GM12878 (cell line): ENCODE measurements around the gene RASSF6. TPM values are rescaled to one million over a fixed set of nuclear protein-coding genes. Genes with fewer than 3 reads are reported as not detected.

Experiments
- ATAC-seq: fragments of 200-7000 bp; cut with Tn5 transposase; 3 replicates; pipeline ENCODE4 v1.9.1; 2020; ENCODE audit warnings: mild to moderate bottlenecking, moderate library complexity
- BruUV-seq: library from RNA; stranded (reverse); fragments of 400-500 nt; replicated peaks from 2 replicates; lab custom pipeline; 2021; lab: Mats Ljungman, UMichigan
- CTCF ChIA-PET: fragments of 300-600 bp; sonication (Branson Sonifier 250); formaldehyde crosslinking; extraction: SDS; loops from one replicate; lab custom pipeline; 2021; ENCODE audit warnings: inconsistent platforms; lab: Yijun Ruan, JAX
- POLR2A ChIA-PET: fragments of 350-600 bp; formaldehyde crosslinking; extraction: SDS; loops from one replicate; lab custom pipeline; 2021; ENCODE audit warnings: inconsistent platforms; lab: Charles Lee
- RAD21 ChIA-PET: fragments of 300-600 bp; sonication (Branson Sonifier 250); formaldehyde crosslinking; loops from one replicate; lab custom pipeline; 2023; ENCODE audit warnings: antibody characterized with exemption; ENCODE audit not compliant: unreplicated experiment; lab: Charles Lee
- SMC1A ChIA-PET: fragments of 300-600 bp; sonication (Branson Sonifier 250); formaldehyde crosslinking; loops from one replicate; lab custom pipeline; 2023; ENCODE audit not compliant: unreplicated experiment, uncharacterized antibody; lab: Charles Lee
- DNase-seq: peaks from one replicate; pipeline ENCODE4 v3.0.0-alpha.2; 2011; ENCODE audit warnings: low read depth, low spot score
- FAIRE-seq: peaks from 3 replicates; lab custom pipeline; 2011; peaks lifted over from hg19 to GRCh38; lab: Jason Lieb, UNC
- H2AFZ ChIP-seq: 2 replicates; pipeline ENCODE4 v1.6.0; 2011; ENCODE audit warnings: low read depth, low read length, control low read depth; ENCODE audit not compliant: control insufficient read depth
- H3K27ac ChIP-seq: 2 replicates; pipeline ENCODE4 v1.5.1; 2011; ENCODE audit warnings: control low read depth; ENCODE audit not compliant: control insufficient read depth, insufficient read depth
- H3K27me3 ChIP-seq, 2 experiments: replicated peaks in 1 of 2; 2 replicates each; pipeline versions ENCODE4 v1.6.0 to v1.6.1; 2011; ENCODE audit warnings: low read length in 1 of 2; ENCODE audit not compliant: control insufficient read depth in 2 of 2, insufficient read depth in 2 of 2
- H3K36me3 ChIP-seq, 2 experiments: 2 replicates each; pipeline ENCODE4 v1.5.1; 2011; ENCODE audit warnings: low read length in 1 of 2; ENCODE audit not compliant: control insufficient read depth in 2 of 2, insufficient read depth in 2 of 2
- H3K4me1 ChIP-seq: 2 replicates; pipeline ENCODE4 v1.6.1; 2011; ENCODE audit warnings: mild to moderate bottlenecking, low read length, moderate library complexity, mixed read lengths; ENCODE audit not compliant: control insufficient read depth, insufficient read depth
- H3K4me2 ChIP-seq: 2 replicates; pipeline ENCODE4 v1.6.0; 2011; ENCODE audit warnings: control low read depth; ENCODE audit not compliant: control insufficient read depth, insufficient read depth
- H3K4me3 ChIP-seq: fragments of 200-600 bp; sonication (generic); 2 replicates; pipeline ENCODE4 v1.5.1; 2016
- H3K79me2 ChIP-seq: 2 replicates; pipeline ENCODE4 v1.6.0; 2011; ENCODE audit warnings: low read length; ENCODE audit not compliant: control insufficient read depth, insufficient read depth
- H3K9ac ChIP-seq: 2 replicates; pipeline ENCODE4 v1.8.0; 2011; ENCODE audit warnings: low read length, control low read depth, mixed read lengths; ENCODE audit not compliant: control insufficient read depth, insufficient read depth
- H3K9me3 ChIP-seq: replicated peaks from 3 replicates; pipeline ENCODE4 v1.5.1; 2011; ENCODE audit warnings: mild to moderate bottlenecking, low read length; ENCODE audit not compliant: control insufficient read depth, insufficient read depth
- H4K20me1 ChIP-seq: 2 replicates; pipeline ENCODE4 v1.6.0; 2011; ENCODE audit not compliant: control insufficient read depth, insufficient read depth
- BHLHE40 ChIP-seq, 2 experiments: fragments of 450-650 bp in 1 of 2; IDR thresholded peaks; 2 replicates each; pipeline ENCODE4 v1.6.1; 2011 to 2017; ENCODE audit warnings: low read depth in 2 of 2, borderline replicate concordance in 1 of 2, improper control_type of control experiment in 1 of 2, low read length in 1 of 2, mild to moderate bottlenecking in 1 of 2
- BMI1 ChIP-seq: fragments of 450-650 bp; IDR thresholded peaks from 2 replicates; pipeline ENCODE4 v1.6.1; 2016; ENCODE audit warnings: mild to moderate bottlenecking, moderate library complexity, borderline replicate concordance
- CREB1 ChIP-seq: IDR thresholded peaks from 2 replicates; pipeline ENCODE4 v1.6.1; 2012; ENCODE audit warnings: low read depth, mild to moderate bottlenecking, inconsistent platforms
- FOXK2 ChIP-seq: fragments of 450-650 bp; IDR thresholded peaks from 2 replicates; pipeline ENCODE4 v1.6.1; 2017; ENCODE audit warnings: mild to moderate bottlenecking, moderate library complexity
- HDGF ChIP-seq: fragments of 450-650 bp; IDR thresholded peaks from 2 replicates; pipeline ENCODE4 v1.6.1; 2016; ENCODE audit warnings: antibody characterized with exemption
- IKZF1 ChIP-seq: fragments of 450-650 bp; conservative IDR thresholded peaks from 2 replicates; pipeline ENCODE4 v1.6.1; 2017; ENCODE audit warnings: antibody characterized with exemption, mild to moderate bottlenecking
- IRF4 ChIP-seq: IDR thresholded peaks from 2 replicates; pipeline ENCODE4 v1.6.1; 2011; ENCODE audit warnings: low read depth, low read length
- KLF5 ChIP-seq: fragments of 450-650 bp; IDR thresholded peaks from 2 replicates; pipeline ENCODE4 v1.6.1; 2014; ENCODE audit warnings: mild to moderate bottlenecking; ENCODE audit not compliant: partially characterized antibody
- MTA2 ChIP-seq: fragments of 450-650 bp; IDR thresholded peaks from 2 replicates; pipeline ENCODE4 v1.6.1; 2016; ENCODE audit warnings: low read depth, mild to moderate bottlenecking, moderate library complexity
- NR2F1 ChIP-seq: fragments of 450-650 bp; conservative IDR thresholded peaks from 2 replicates; pipeline ENCODE4 v1.6.1; 2017; ENCODE audit warnings: mild to moderate bottlenecking
- POLR2A ChIP-seq: IDR thresholded peaks from 2 replicates; pipeline ENCODE4 v1.6.1; 2011; ENCODE audit warnings: low read depth, mild to moderate bottlenecking, low read length
- RAD21 ChIP-seq: IDR thresholded peaks from 2 replicates; pipeline ENCODE4 v1.6.1; 2011; ENCODE audit warnings: mild to moderate bottlenecking, low read depth, low read length, moderate library complexity; ENCODE audit not compliant: insufficient read depth
- SP1 ChIP-seq: IDR thresholded peaks from one replicate; pipeline ENCODE4 v1.6.1; 2011; ENCODE audit warnings: low read depth, low read length
- SREBF2 ChIP-seq: IDR thresholded peaks from 2 replicates; pipeline ENCODE4 v1.6.1; 2012; ENCODE audit warnings: mild to moderate bottlenecking, low read length
- TCF12 ChIP-seq: IDR thresholded peaks from 2 replicates; pipeline ENCODE4 v1.6.1; 2011; ENCODE audit warnings: low read depth, mild to moderate bottlenecking, low read length
- ZNF274 ChIP-seq: IDR thresholded peaks from one replicate; pipeline ENCODE4 v1.8.0; 2011; ENCODE audit not compliant: insufficient read length, insufficient read depth
- WGBS: methylation state at CpG from one replicate; pipeline ENCODE4 v1.1.6; 2016; ENCODE audit warnings: low lambda C conversion rate; ENCODE audit not compliant: insufficient replicate concordance, insufficient coverage; ENCODE audit errors: missing lambda C conversion rate; 5-methylcytosine and 5-hydroxymethylcytosine counted together
- in situ Hi-C: fragments of 300-500 bp; cut with MboI; formaldehyde crosslinking; loops from 9 replicates; pipeline ENCODE4 v1.14.3; 2018; ENCODE audit warnings: mixed read lengths
- intact Hi-C: fragments of 100-400 bp; cut with micrococcal nuclease; formaldehyde crosslinking; loops from one replicate; pipeline ENCODE4 v1.14.2; 2022; ENCODE audit not compliant: unreplicated experiment
- polyA plus RNA-seq, 11 experiments: library from polyadenylated mRNA; depleted of rRNA in 4 of 11; unstranded in 6 of 11; stranded (reverse) in 5 of 11; fragments of >200 nt; fragmentation: Nextera tagmentation in 4 of 11; fragmentation: Illumina TruSeq in 1 of 11; extraction: Ambion mirVana in 4 of 11; extraction: Trizol in 1 of 11; gene quantifications; 1 replicate in 1 of 11; 2 replicates in 10 of 11; pipeline versions ENCODE4 v1.2.1 to v1.2.3, GENCODE V29; 2011 to 2016; ENCODE audit warnings: inconsistent platforms in 2 of 11, missing spikeins in 2 of 11, low read depth in 1 of 11
- total RNA-seq, 4 experiments: library from RNA; depleted of rRNA in 3 of 4; stranded (reverse); fragments of >200 nt in 3 of 4; fragmentation: Illumina TruSeq in 1 of 4; extraction: Trizol in 1 of 4; gene quantifications; 2 replicates each; pipeline versions ENCODE4 v1.2.1 to v1.2.3, GENCODE V29; 2013 to 2021
- TF ChIP-seq, protein P1 (sequence below): IDR thresholded peaks from 2 replicates; pipeline ENCODE4 v1.6.1; 2012; ENCODE audit warnings: low read depth, low read length, improper control_type of control experiment
- TF ChIP-seq, protein P2 (sequence below): fragments of 450-650 bp; IDR thresholded peaks from 2 replicates; pipeline ENCODE4 v1.6.1; 2017; ENCODE audit warnings: antibody characterized with exemption, mild to moderate bottlenecking, moderate library complexity

RASSF6 gene
- total and polyA plus RNA-seq, 10 of the 15 experiments (the other 5 are each of a cell fraction or from before 2014, with no cell fraction given) = 0.28 to 2.9 (median 0.54) TPM

DNA sequence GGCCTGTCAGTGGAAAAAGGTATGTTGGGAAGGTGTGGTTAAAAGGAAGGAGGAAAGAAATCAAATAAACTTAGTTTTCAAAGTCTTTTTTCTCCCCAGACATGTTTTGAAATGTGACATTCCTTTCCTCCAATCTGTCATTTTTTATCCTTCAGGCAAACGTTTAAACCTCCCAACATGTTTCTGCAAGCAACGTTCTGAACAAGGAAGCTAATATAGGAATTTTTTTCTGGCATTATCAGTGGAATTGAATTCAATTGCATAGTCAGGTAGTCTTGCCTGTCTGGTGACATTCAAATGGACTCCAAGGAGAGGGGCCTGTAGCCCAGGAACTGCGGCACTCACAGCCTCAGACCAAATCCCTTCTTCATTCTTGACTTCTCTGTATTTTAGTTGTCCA lies 30.0 kb upstream of the RASSF6 start:
- intact Hi-C loops = loop anchor here (5.0 kb wide), 1 partner anchor 203 kb away; no protein-coding TSS in a partner anchor

More for the DNA sequence above, 30.0 kb upstream of the RASSF6 start:
- ChIA-PET RAD21 (interaction anchor here (5.3 to 17.2 kb wide), 2 partner anchors 56 to 78 kb away, joined by 93 to 311 read pairs; no protein-coding TSS in a partner anchor), POLR2A (interaction anchor here (2.0 kb wide), 1 partner anchor 76 kb away, joined by 5 read pairs; no protein-coding TSS in a partner anchor), SMC1A (interaction anchor here (0.7 to 8.3 kb wide), 7 partner anchors 10 to 484 kb away, joined by 3 to 302 read pairs (median 8); no protein-coding TSS in a partner anchor)
- no TSS peak for BruUV-seq
- in situ Hi-C loops = loop anchor here (5.0 to 10.0 kb wide), 3 partner anchors 33 to 335 kb away; no protein-coding TSS in a partner anchor
- H3K9me3 ChIP-seq = no peaks in the 10 kb centered on the region; the same call in 2 of the 3 replicates
- no peaks in the 10 kb centered on the region for H3K36me3 ChIP-seq
- no peak for DNase-seq
- 45% methylated on average over 3 of the region's 3 CpGs for WGBS
- H3K27me3 ChIP-seq = no peaks in the 10 kb centered on the region
- H3K79me2 ChIP-seq = no peaks in the 10 kb centered on the region
- H3K4me3 ChIP-seq = no peak overlapping the region
- ATAC-seq = no peak
- no peak overlapping the region for H3K9ac ChIP-seq
- TF ChIP-seq IKZF1 (no peak), BHLHE40 (IDR thresholded peaks at IDR 0.05; ENCODE audit: borderline replicate concordance in 1 of 2, low read depth in 2 of 2, low read length in 1 of 2) (no peak), HDGF (no peak), RAD21 (no peak), POLR2A (no peak), FOXK2 (no peak), SREBF2 (no peak), CREB1 (no peak), TCF12 (no peak), IRF4 (no peak), ZNF274 (no peak), NR2F1 (no peak), KLF5 (no peak), SP1 (no peak), MTA2 (no peak), BMI1 (no peak)
- TF ChIP-seq, protein P1, sequence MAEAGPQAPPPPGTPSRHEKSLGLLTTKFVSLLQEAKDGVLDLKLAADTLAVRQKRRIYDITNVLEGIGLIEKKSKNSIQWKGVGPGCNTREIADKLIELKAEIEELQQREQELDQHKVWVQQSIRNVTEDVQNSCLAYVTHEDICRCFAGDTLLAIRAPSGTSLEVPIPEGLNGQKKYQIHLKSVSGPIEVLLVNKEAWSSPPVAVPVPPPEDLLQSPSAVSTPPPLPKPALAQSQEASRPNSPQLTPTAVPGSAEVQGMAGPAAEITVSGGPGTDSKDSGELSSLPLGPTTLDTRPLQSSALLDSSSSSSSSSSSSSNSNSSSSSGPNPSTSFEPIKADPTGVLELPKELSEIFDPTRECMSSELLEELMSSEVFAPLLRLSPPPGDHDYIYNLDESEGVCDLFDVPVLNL = no peak
- TF ChIP-seq, protein P2, sequence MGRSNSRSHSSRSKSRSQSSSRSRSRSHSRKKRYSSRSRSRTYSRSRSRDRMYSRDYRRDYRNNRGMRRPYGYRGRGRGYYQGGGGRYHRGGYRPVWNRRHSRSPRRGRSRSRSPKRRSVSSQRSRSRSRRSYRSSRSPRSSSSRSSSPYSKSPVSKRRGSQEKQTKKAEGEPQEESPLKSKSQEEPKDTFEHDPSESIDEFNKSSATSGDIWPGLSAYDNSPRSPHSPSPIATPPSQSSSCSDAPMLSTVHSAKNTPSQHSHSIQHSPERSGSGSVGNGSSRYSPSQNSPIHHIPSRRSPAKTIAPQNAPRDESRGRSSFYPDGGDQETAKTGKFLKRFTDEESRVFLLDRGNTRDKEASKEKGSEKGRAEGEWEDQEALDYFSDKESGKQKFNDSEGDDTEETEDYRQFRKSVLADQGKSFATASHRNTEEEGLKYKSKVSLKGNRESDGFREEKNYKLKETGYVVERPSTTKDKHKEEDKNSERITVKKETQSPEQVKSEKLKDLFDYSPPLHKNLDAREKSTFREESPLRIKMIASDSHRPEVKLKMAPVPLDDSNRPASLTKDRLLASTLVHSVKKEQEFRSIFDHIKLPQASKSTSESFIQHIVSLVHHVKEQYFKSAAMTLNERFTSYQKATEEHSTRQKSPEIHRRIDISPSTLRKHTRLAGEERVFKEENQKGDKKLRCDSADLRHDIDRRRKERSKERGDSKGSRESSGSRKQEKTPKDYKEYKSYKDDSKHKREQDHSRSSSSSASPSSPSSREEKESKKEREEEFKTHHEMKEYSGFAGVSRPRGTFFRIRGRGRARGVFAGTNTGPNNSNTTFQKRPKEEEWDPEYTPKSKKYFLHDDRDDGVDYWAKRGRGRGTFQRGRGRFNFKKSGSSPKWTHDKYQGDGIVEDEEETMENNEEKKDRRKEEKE = no peak
- TF ChIP-seq, all 136 proteins: peak for 0
- H3K27ac ChIP-seq = no peak overlapping the region
- H3K4me1 ChIP-seq = no peaks in the 10 kb centered on the region
- FAIRE-seq = no peak
- no peaks in the 10 kb centered on the region for H4K20me1 ChIP-seq
- H2AFZ ChIP-seq = no peak overlapping the region
- CTCF ChIA-PET = interaction anchor here (1.0 to 6.0 kb wide), 7 partner anchors 9 to 205 kb away, joined by 3 to 361 read pairs (median 14); no protein-coding TSS in a partner anchor
- no peak overlapping the region for H3K4me2 ChIP-seq
